MM.1S (cell line): Measurements from ENCODE around the gene GOLGA3.

Experiments
- CTCF ChIP-seq: fragments of 300-600 bp; sonication (generic); IDR thresholded peaks from 2 replicates; pipeline ENCODE4 v1.5.1; 2016; ENCODE audit warnings: antibody characterized with exemption, low read length, mixed read lengths
- EZH2 ChIP-seq: fragments of 300-600 bp; sonication (generic); optimal IDR thresholded peaks from 2 replicates; pipeline ENCODE3; 2017; ENCODE audit warnings: low read depth, mild to moderate bottlenecking, antibody characterized with exemption, low read length, mixed read lengths
- EZH2phosphoT487 ChIP-seq: fragments of 300-600 bp; sonication (generic); IDR thresholded peaks from 2 replicates; pipeline ENCODE4 v1.6.1; 2018; ENCODE audit warnings: antibody characterized with exemption, low read length

- TF ChIP-seq CTCF (no peak), EZH2 (no peak), EZH2phosphoT487 (no peak)
Measured at GRCh38 chr12:132873724-132874123, 45.1 kb upstream of the GOLGA3 start.
